Measurements from ENCODE around the gene MAPK7. TPM values are rescaled to one million over a fixed set of nuclear protein-coding genes. Genes with fewer than 3 reads are reported as not detected.

MAPK7 gene
- total RNA-seq, 1 experiment from 2014 or later = 40.0 TPM

DNA sequence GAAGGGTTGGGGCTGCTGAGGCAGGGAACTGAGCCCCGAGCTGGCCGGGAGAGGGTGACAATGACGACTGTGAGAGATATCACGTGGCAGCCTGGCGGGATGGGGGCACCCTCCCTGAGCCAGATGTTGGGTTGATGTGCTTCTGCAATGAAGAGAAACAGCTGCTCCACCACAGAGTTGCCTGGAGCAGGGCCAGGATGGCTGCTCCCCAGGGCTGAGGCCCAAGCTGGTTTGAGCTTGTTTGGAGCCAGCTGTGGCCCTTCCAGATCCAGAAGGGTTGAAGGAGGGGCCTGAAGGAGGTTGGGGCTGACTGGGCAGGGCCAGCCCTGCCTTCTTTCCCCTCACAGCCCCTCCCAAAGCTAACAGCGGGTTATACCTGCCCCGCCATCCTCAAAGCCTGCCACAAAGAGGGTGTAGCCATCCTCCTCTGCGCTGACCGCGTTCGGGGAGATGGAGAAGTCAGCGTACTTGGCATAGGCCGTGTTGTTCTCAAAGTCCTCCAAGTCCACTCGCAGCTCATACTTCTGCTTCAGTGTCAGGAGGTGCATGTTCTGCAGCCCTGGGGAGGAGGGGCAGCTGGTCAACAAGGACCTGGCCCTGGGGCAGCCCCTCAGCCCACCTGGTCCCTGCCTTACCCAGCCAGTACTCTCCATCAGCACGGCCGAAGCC, 6.6 kb downstream of the MAPK7 start:
- BruUV-seq (replicated peaks) = no TSS peak
- no peak for TF ChIP-seq EZH2 (IDR thresholded peaks at IDR 0.05; ENCODE audit: borderline replicate concordance, low read depth, low read length, poor library complexity, severe bottlenecking)
- TF ChIP-seq, protein P1, sequence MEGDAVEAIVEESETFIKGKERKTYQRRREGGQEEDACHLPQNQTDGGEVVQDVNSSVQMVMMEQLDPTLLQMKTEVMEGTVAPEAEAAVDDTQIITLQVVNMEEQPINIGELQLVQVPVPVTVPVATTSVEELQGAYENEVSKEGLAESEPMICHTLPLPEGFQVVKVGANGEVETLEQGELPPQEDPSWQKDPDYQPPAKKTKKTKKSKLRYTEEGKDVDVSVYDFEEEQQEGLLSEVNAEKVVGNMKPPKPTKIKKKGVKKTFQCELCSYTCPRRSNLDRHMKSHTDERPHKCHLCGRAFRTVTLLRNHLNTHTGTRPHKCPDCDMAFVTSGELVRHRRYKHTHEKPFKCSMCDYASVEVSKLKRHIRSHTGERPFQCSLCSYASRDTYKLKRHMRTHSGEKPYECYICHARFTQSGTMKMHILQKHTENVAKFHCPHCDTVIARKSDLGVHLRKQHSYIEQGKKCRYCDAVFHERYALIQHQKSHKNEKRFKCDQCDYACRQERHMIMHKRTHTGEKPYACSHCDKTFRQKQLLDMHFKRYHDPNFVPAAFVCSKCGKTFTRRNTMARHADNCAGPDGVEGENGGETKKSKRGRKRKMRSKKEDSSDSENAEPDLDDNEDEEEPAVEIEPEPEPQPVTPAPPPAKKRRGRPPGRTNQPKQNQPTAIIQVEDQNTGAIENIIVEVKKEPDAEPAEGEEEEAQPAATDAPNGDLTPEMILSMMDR (conservative IDR thresholded peaks at IDR 0.05; ENCODE audit: low read depth, low read length) = no peak
- ChIA-PET POLR2A (ENCODE audit: low non-redundant PET) (interaction anchor here (0.5 kb wide), 1 partner anchor 27 kb away, joined by 7 read pairs; no protein-coding TSS in a partner anchor), CTCF (interaction anchor here (0.9 to 1.2 kb wide), 2 partner anchors 22 to 62 kb away, joined by 3 to 7 read pairs; partner anchors contain the start of gene B9D1)
- H3K27me3 ChIP-seq (replicated peaks; ENCODE audit: insufficient read depth, low read depth, low read length, poor library complexity) = no peaks in the 10 kb centered on the region
- H3K9me3 ChIP-seq (ENCODE audit: low read depth, low read length, poor library complexity, severe bottlenecking) = no peaks in the 10 kb centered on the region
- peak; percentile 93 for DNase-seq (ENCODE audit: low spot score)
- peaks cover 55% of the 10 kb centered on the region for H3K36me3 ChIP-seq (ENCODE audit: insufficient read depth, low read length, poor library complexity, severe bottlenecking)
- peak overlapping the region; percentile 54 for H3K4me3 ChIP-seq (ENCODE audit: low read depth, low read length, poor library complexity, severe bottlenecking)
- peak overlapping the region; percentile 93 for H3K27ac ChIP-seq (ENCODE audit: low read depth, low read length, poor library complexity, severe bottlenecking)
- H3K4me1 ChIP-seq (ENCODE audit: insufficient read depth, low read length, poor library complexity, severe bottlenecking) = peaks cover 60% of the 10 kb centered on the region
- intact Hi-C loops (cut with micrococcal nuclease; ENCODE audit: unreplicated experiment) = no loop called here

GRCh38 chr17:19385521-19385983, 7.3 kb downstream of the MAPK7 start:
- BruUV-seq (replicated peaks) = no TSS peak
- H3K9me3 ChIP-seq (ENCODE audit: low read depth, low read length, poor library complexity, severe bottlenecking) = no peaks in the 10 kb centered on the region
- H3K36me3 ChIP-seq (ENCODE audit: insufficient read depth, low read length, poor library complexity, severe bottlenecking) = peaks cover 50% of the 10 kb centered on the region
- no peak for DNase-seq (ENCODE audit: low spot score)
- ChIA-PET CTCF (no interaction called here), POLR2A (ENCODE audit: low non-redundant PET) (no interaction called here)
- H3K27me3 ChIP-seq (replicated peaks; ENCODE audit: insufficient read depth, low read depth, low read length, poor library complexity) = no peaks in the 10 kb centered on the region
- intact Hi-C loops (cut with micrococcal nuclease; ENCODE audit: unreplicated experiment) = no loop called here
- peak overlapping the region; percentile 54 for H3K4me3 ChIP-seq (ENCODE audit: low read depth, low read length, poor library complexity, severe bottlenecking)
- TF ChIP-seq, protein P1 (conservative IDR thresholded peaks at IDR 0.05; ENCODE audit: low read depth, low read length) = no peak
- TF ChIP-seq EZH2 (IDR thresholded peaks at IDR 0.05; ENCODE audit: borderline replicate concordance, low read depth, low read length, poor library complexity, severe bottlenecking) = no peak
- H3K4me1 ChIP-seq (ENCODE audit: insufficient read depth, low read length, poor library complexity, severe bottlenecking) = peaks cover 63% of the 10 kb centered on the region
- H3K27ac ChIP-seq (ENCODE audit: low read depth, low read length, poor library complexity, severe bottlenecking) = peak overlapping the region; percentile 93

- Histone ChIP-seq H3K27me3 (replicated peaks; ENCODE audit: insufficient read depth, low read depth, low read length, poor library complexity) (no peaks in the 10 kb centered on the region), H3K4me1 (ENCODE audit: insufficient read depth, low read length, poor library complexity, severe bottlenecking) (peaks cover 63% of the 10 kb centered on the region), H3K27ac (ENCODE audit: low read depth, low read length, poor library complexity, severe bottlenecking) (peak overlapping the region; percentile 93), H3K4me3 (ENCODE audit: low read depth, low read length, poor library complexity, severe bottlenecking) (peak overlapping the region; percentile 54), H3K9me3 (ENCODE audit: low read depth, low read length, poor library complexity, severe bottlenecking) (no peaks in the 10 kb centered on the region), H3K36me3 (ENCODE audit: insufficient read depth, low read length, poor library complexity, severe bottlenecking) (peaks cover 42% of the 10 kb centered on the region)
- ChIA-PET POLR2A (ENCODE audit: low non-redundant PET) (interaction anchor here (1.4 kb wide), 1 partner anchor 9 kb away, joined by 8 read pairs; the partner anchor contains the start of gene MAPK7), CTCF (interaction anchor here (0.6 to 1.6 kb wide), 2 partner anchors 23 to 421 kb away, joined by 6 to 7 read pairs; partner anchors contain the start of gene B9D1)
- intact Hi-C loops (cut with micrococcal nuclease; ENCODE audit: unreplicated experiment) = no loop called here
- peak; percentile 44 for DNase-seq (ENCODE audit: low spot score)
- TF ChIP-seq, protein P1 (conservative IDR thresholded peaks at IDR 0.05; ENCODE audit: low read depth, low read length) = no peak
- no peak for TF ChIP-seq EZH2 (IDR thresholded peaks at IDR 0.05; ENCODE audit: borderline replicate concordance, low read depth, low read length, poor library complexity, severe bottlenecking)
- BruUV-seq (replicated peaks) = no TSS peak
These were observed 8.0 kb downstream of the MAPK7 start for GRCh38 chr17:19386051-19386929.
